Measurements from ENCODE around the gene ZNF747. TPM values are rescaled to one million over a fixed set of nuclear protein-coding genes. Genes with fewer than 3 reads are reported as not detected.

The ZNF747 gene
- total RNA-seq, 4 donors from 2014 or later: 9.9 to 23.7 (median 19.6) TPM

GRCh38 chr16:30510376-30510938 is 24.2 kb downstream of the ZNF747 start:
- intact Hi-C loops (cut with DNase I; ENCODE audit: low total_unique reads): no loop called here
- TF ChIP-seq, protein P1, sequence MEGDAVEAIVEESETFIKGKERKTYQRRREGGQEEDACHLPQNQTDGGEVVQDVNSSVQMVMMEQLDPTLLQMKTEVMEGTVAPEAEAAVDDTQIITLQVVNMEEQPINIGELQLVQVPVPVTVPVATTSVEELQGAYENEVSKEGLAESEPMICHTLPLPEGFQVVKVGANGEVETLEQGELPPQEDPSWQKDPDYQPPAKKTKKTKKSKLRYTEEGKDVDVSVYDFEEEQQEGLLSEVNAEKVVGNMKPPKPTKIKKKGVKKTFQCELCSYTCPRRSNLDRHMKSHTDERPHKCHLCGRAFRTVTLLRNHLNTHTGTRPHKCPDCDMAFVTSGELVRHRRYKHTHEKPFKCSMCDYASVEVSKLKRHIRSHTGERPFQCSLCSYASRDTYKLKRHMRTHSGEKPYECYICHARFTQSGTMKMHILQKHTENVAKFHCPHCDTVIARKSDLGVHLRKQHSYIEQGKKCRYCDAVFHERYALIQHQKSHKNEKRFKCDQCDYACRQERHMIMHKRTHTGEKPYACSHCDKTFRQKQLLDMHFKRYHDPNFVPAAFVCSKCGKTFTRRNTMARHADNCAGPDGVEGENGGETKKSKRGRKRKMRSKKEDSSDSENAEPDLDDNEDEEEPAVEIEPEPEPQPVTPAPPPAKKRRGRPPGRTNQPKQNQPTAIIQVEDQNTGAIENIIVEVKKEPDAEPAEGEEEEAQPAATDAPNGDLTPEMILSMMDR (IDR thresholded peaks at IDR 0.05): no peak
- TF ChIP-seq POLR2A (IDR thresholded peaks at IDR 0.05): no peak
- WGBS, 2 donors: 72 to 75% methylated on average over 4 of the region's 4 CpGs
- DNase-seq (ENCODE audit: low spot score in 2 of 2): no peak
- no peak overlapping the region for H3K4me3 ChIP-seq (ENCODE audit: low read depth, poor library complexity, severe bottlenecking)

DNA sequence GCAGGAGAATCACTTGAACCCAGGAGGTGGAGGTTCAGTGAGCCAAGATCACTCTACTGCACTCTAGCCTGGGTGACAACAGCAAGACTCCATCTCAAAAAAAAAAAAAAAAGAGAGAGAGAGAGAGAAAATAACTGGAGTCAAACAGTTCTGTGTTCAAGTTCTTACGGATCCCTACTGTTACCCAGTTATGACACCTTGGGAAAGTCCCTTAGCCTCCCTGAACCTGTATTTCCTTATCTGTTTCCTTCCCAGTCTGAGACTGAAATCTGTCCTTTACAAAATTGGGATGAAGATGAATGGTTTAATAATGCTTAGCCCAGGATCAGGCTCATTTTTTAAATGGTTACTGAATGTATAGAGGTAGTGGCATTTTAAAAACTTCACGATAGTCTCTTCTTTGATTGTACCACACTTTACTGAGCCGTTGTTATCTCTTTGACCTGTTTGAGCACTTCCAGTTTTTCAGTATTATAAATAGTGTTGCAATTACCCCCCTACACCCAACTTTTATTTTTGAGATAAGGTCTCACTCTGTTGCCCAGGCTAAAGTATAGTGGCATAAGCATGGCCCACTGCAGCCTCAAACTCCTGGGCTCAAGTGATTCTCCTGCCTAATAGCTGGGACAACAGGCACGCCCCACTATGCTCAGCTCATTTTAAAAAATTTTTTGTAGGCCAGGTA is 25.4 kb downstream of the ZNF747 start:
- intact Hi-C loops (cut with DNase I; ENCODE audit: low total_unique reads): no loop called here
- H3K4me3 ChIP-seq (ENCODE audit: low read depth, poor library complexity, severe bottlenecking): no peak overlapping the region
- 75 to 88% methylated on average over 4 of the region's 4 CpGs for WGBS, 2 donors
- DNase-seq (ENCODE audit: low spot score in 2 of 2): no peak
- TF ChIP-seq, protein P1 (IDR thresholded peaks at IDR 0.05): no peak
- no peak for TF ChIP-seq POLR2A (IDR thresholded peaks at IDR 0.05)

DNA sequence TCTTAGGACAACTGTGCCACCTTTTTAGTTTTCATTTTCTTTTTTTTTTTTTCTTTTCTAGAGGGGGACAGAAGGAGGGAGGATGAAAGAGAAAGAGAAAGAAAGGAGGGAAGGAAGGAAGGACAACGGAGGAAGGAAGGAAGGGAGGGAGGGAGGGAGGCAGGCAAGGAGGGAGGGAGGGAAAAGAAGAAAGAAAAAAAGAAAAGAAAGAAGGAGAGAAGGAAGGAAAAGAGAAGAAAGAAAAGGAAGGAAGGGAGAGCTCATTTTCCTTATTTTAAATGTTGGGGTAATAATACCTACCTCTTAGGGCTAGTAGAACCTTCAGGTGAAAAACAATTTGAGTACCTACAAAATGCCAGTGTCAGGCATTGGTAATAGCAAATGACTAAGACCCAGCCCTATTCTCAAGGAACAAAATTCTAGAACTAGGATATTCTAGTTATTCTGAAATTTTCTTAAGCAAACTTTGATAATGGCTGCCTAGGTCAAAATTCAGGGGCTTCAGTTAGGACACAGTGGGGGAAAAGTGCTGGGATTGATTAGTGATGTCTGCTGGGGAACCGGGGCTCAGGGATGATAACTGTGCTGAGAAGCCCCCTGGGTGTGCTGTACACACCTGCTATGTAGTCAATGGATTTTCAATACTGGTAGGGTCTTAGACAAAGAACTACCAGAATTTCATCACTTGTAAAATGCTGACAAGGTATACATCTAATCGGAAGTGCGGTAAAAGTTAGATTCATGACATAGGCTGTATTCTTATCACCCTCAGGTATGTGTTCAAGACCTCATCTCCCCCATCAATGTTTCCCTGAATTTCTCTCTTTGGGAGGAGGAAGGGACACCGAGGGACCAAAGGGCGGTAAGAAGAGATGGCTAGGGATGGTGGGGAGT is 31.0 kb downstream of the ZNF747 start:
- intact Hi-C loops (cut with DNase I; ENCODE audit: low total_unique reads): no loop called here
- no peak for DNase-seq (ENCODE audit: low spot score in 2 of 2)
- WGBS, 2 donors: 76 to 83% methylated on average over 6 of the region's 6 CpGs
- no peak overlapping the region for H3K4me3 ChIP-seq (ENCODE audit: low read depth, poor library complexity, severe bottlenecking)
- TF ChIP-seq, protein P1 (IDR thresholded peaks at IDR 0.05): no peak
- TF ChIP-seq POLR2A (IDR thresholded peaks at IDR 0.05): no peak

DNA sequence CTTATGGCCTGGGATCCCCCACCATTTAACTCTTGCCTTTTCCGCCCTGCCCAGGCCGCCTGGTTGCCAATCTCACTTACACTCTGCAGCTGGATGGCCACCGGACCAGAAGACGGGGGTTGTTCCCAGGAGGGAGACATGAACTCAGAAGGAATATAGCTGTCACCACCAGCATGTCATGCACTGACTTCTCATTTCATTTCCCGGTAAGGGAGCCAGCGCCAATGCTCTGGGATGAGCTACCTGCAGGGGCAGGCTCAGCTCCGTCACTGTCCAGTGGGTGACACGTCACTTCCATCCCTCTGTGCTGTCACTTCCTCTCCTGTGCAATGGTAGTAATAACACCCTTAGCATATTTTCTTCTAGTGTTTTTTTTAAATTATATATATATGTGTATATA is 35.4 kb downstream of the ZNF747 start:
- 83 to 84% methylated on average over 8 of the region's 8 CpGs for WGBS, 2 donors
- no peak overlapping the region for H3K4me3 ChIP-seq (ENCODE audit: low read depth, poor library complexity, severe bottlenecking)
- no peak for DNase-seq (ENCODE audit: low spot score in 2 of 2)
- intact Hi-C loops (cut with DNase I; ENCODE audit: low total_unique reads): no loop called here
- TF ChIP-seq POLR2A (IDR thresholded peaks at IDR 0.05): no peak
- TF ChIP-seq, protein P1 (IDR thresholded peaks at IDR 0.05): no peak

GRCh38 chr16:30494709-30495108 is 39.9 kb downstream of the ZNF747 start:
- no peak for DNase-seq (ENCODE audit: low spot score in 2 of 2)
- no peak overlapping the region for H3K4me3 ChIP-seq (ENCODE audit: low read depth, poor library complexity, severe bottlenecking)
- no peak for TF ChIP-seq POLR2A (IDR thresholded peaks at IDR 0.05)
- TF ChIP-seq, protein P1 (IDR thresholded peaks at IDR 0.05): no peak
- intact Hi-C loops (cut with DNase I; ENCODE audit: low total_unique reads): no loop called here
- WGBS, 2 donors: 48 to 54% methylated on average over 12 of the region's 12 CpGs

Measured in lower leg skin (tissue), 4 donors.